ENCODE data around the gene NTN1. TPM values are rescaled to one million over a fixed set of nuclear protein-coding genes. Genes with fewer than 3 reads are reported as not detected.
"Not testable (repeated sequence)": the region's sequence is repeated elsewhere in the genome, so short reads cannot be mapped to it uniquely, and the experiment has no call there.

The NTN1 gene
- 100 to 1,000 TPM in 1 of 2 donors, 10 to 100 TPM in 1; 99.9 to 167 TPM for total RNA-seq
- long read RNA-seq, partial matches to known transcripts, result 8 of 255 reads
- long read RNA-seq, other reads (novel, unspliced or antisense), result 247 of 255 reads

DNA sequence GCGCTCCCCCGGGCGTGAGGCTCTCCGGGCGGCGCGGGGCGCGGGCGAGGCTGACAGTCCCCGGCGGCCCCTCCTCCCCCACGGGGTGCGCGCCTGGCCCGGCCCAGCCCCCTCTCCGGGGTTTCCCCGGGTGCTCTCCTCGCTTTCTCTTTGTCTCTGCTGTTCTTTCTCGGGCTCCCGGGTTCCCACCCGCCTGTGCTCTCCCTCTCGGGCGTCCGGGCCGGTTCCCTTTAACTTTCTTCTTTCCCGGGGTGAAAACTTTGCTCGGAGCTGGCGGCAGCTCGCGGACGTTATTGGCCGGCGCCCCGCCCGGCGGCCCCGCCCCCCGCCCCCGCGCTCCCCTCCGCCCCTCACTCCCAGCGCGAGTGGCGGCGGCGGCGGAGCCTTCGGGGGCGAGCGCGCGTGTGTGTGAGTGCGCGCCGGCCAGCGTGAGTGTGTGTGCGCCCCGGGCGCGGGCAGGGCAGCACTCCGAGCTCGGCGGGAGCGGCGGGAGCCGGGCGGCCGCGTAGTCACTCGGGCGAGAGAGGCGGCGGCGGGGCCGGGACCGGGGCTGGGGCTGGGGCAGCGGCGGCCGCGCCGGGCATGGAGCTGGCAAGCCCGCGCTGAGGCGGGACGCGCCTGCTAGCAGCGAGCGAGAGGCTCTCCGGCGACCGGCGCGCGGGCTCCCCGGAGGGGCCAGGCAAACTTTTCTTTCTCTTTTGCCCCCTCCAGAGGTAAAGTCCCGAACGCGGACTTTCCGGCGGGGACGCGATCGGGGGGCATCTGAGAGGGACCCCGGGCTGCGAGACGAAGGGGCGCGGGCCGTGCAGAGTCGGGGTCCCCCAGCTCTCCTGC lies at the start of gene NTN1:
TSS of gene NTN1 (plus strand) at position 353 of the 834 bp plus-strand sequence. CDS start 864 bp downstream, outside the sequence.
- DNase-seq (peak; percentile 73), ATAC-seq (peak; percentile 76 to 83)
- intact Hi-C loops (cut with DNase I), result loop anchor here in 1 of 2 donors (5.0 to 10.0 kb wide), 2 partner anchors 83 to 116 kb away; no protein-coding TSS in a partner anchor

DNA sequence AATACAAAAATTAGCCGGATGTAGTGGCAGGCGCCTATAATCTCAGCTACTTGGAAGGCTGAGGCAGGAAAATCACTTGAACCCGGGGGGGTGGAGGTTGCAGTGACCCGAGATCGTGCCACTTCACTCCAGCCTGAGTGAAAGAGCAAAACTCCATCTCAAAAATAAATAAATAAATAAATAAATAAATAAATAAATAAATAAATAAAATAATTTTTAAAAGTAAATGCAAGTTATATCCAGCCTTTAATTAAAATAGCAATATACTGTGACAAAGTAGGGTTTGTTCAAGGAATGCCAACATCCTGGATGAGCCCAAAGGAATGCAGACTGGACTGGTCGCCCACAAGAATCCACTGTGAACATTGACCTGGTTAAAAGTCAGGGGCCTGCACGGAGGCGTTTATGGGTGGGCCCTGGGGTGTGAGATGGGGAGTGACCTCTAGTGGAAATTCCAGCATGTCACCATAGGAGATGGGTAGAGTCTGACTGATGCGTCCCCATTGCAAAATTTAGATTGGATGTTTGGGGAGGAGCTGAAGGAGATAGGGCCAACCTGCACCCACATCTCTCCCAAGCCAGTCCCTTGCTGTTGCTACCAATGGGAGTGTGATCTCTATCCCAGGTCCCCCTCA lies 46.1 kb upstream of the NTN1 start:
- ATAC-seq (no peak), DNase-seq (no peak)
- intact Hi-C loops (cut with DNase I), result no loop called here

DNA sequence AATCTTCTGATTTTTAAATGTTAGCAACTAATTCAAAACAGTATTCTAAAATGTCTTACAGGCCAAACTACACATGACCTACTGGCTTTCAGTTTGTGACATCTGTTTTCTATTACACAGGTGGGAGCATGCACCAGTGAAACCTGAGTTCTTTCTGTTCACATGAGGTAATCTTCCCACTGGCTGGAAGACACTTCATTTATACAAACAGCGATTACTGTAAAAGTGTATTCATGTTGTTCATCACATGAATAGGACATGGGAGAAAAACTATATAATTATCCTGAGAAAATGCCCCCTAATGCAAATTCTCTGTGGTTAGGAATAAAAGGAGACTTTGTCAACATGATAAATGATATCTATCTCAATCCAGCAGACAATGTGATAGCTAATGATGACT lies 44.7 kb upstream of the NTN1 start:
- DNase-seq (no peak), ATAC-seq (no peak)
- intact Hi-C loops (cut with DNase I), result no loop called here

DNA sequence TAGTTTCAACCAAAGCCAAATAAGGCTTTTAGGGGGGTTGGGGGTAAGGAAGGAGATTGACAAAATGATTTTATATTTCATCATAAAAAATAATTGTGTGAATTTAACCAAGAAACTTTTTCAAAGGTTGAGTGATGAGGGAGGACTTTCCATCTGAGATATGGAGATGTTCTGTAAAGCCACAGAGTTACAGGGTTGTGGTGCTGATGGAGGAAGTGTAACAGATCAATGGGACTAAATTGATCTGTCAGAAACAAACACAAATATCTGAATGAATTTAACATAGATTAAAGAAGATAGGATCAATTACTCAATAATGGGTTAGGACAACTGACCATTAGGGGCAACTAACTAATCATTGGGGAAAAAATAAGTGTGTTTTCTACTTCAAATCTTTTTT lies 41.6 kb upstream of the NTN1 start:
- DNase-seq (no peak), ATAC-seq (no peak)
- intact Hi-C loops (cut with DNase I), result no loop called here

DNA sequence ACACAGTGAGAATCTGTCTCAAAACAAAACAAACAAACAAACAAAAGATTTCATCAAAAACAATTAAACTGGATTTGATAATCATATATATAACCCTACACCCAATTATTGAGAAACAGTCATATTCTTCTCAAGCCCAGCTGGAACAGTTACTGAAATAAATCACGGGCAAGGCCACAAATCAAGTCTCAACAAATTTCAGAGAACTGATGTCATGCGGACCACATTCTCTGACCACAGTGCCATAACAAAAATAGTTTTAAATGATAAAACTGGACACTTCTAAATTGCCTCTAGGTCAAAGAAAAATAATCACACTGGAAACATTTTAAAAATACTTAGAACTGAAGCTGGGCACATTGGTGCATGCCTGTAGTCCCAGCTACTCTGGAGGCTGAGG lies 39.9 kb upstream of the NTN1 start:
- ATAC-seq (no peak), DNase-seq (no peak)
- intact Hi-C loops (cut with DNase I), result no loop called here

DNA sequence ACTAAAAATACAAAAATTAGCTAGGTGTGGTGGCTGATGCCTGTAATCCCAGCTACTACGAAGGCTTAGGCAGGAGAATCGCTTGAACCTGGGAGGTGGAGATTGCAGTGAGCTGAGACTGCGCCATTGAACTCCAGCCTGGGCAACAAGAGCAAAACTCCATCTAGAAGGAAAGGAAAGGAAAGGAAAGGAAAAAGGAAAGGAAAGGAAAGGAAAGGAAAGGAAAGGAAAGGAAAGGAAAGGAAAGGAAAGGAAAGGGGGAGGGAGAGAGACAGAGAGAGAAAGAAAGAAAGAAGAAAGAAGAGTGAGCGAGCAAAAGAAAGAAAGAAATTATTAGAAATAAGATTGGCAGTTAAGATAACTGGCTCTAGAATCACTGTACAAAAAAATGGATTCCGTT lies 37.1 kb upstream of the NTN1 start:
- ATAC-seq; DNase-seq; intact Hi-C loops (cut with DNase I): not testable (repeated sequence)

DNA sequence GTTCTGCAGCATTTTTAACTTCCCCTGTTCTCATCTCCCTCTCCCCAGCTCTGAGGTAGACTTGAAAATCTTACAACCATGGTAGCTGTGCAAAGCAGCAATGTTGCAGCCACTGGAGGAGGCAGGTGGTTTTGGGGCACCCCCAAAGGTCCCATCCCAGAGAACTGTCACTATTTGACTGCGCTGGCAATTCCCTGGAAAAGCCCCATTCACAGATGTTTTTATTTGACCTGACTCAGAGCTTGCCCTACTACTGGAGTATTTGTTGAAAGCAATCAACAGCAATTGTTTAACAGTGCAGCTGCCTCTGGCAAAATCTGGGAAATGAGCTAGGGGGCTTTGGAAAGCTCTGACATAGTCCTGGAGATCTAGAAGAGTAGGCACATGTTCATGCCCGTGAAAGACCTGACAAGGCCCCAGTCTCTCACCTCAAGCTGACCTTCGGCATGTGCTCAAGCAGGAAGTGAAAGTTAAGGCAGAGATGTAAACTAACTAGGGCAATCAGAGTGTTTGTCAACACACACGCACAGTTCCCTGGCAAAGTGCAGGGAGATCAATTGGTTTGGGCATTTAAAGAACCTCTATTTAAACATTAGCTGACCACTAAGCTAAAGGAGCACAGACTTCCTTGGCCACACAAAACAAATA lies 36.1 kb upstream of the NTN1 start:
- intact Hi-C loops (cut with DNase I), result no loop called here
- no peak for DNase-seq
- no peak for ATAC-seq

DNA sequence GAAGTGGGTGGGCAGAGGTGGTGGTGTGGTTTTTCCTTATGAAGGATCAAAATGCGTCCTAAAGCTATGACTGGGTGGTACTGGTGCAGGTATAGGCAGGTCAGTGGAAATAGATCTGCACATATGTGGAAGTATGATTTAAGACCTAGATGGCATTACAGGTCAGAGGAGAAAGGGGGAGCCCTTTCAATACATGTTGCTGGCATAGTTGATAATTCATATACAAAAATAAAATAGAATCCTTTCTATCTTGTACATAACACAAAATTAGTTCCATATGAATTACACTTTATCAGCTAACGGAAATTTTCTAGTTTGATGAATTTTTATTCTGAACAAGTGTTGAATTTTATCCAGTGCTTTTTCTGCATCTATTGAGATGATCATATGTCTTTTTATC lies 35.0 kb upstream of the NTN1 start:
- ATAC-seq (no peak), DNase-seq (no peak)
- intact Hi-C loops (cut with DNase I), result no loop called here

DNA sequence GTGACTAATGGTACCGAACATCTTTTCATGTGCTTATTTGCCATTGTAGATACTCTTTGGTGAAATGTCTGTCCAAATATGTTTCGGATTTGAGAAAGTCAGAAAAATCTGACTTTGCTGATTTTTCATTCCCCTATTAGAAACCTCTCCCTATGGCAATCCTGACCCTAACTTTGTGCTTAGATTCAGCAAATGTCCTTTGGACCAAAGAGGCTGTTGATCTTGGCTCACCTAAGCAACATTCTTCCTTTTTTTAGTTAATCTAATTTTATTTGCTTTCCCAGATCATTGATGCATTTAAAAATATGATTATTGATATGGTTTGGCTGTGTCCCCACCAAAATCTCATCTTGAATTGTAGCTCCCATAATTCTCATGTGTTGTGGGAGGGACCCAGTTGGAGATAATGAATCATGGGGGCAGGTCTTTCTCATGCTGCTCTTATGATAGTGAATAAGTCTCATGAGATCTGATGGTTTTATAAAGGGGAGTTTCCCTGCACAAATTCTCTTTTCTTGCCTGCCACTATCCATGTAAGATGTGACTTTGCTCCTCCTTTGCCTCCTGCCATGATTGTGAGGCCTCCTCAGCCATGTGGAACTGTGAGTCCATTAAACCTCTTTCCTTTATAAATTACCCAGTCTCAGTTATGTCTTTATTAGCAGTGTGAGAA lies 32.9 kb upstream of the NTN1 start:
- ATAC-seq; intact Hi-C loops (cut with DNase I); DNase-seq: not testable (repeated sequence)

DNA sequence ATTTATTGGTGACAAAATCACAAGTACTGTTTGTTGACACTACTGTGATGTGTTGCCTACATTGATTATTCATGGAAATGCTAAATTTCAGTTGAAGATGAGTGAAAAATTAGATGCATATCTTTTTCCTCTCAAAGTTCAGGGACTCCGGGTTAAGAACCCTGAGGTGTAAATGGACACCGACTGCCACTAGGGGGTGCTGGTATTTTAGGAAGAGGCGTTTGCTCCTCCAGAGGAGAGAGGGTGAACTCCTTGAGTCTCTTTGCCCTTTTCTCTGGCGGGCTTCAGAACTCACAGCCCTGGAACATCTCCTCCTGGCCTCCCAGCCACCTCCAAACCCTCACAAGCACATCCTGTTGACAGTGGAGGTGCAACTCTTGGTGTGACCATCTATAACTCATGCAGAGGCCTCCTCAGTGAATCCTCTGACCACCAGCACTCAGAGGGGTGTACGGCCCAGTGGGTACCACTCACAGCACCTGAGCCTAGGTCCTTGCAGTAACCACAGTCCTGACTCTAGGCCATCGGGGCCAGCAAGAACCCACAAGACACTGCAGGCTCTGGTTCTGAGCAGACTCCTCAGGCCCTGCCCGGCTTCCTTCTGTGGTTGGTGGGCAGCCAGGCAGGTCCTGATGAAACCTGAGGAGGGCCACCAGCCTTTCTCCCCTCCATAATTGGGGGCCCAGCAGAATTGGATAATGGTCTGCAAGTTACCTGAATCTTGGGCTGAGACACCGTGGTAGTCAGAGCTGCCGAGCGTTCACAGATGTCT lies 29.6 kb upstream of the NTN1 start:
- intact Hi-C loops (cut with DNase I), result loop anchor here (2.0 to 10.0 kb wide), 4 partner anchors 183 to 533 kb away; no protein-coding TSS in a partner anchor
- DNase-seq (peak; percentile 59), ATAC-seq (peak; percentile 38 to 86)

DNA sequence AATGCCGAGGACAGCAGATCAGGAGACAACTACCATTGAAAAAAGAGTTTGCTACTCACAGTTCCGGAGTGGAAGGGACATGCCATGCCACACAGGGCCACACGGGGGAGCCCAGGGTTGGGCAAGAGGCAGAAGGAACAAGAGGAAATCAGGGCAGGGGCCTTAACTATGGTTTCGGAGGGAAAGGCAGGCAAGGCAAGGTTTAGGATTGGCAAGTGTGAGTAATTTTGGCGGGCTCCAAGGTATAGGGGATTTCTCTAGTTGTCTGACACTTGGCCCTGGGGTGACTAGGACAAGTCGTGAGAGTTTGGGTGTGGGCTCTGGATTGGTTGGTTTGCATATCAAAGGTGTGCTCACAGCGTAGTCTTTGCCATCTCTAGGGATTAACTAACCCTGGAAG lies 27.0 kb upstream of the NTN1 start:
- ATAC-seq, result peak; percentile 77 to 84
- DNase-seq, result peak; percentile 81
- intact Hi-C loops (cut with DNase I), result loop anchor here (5.0 to 10.0 kb wide), 3 partner anchors 180 to 300 kb away; no protein-coding TSS in a partner anchor

DNA sequence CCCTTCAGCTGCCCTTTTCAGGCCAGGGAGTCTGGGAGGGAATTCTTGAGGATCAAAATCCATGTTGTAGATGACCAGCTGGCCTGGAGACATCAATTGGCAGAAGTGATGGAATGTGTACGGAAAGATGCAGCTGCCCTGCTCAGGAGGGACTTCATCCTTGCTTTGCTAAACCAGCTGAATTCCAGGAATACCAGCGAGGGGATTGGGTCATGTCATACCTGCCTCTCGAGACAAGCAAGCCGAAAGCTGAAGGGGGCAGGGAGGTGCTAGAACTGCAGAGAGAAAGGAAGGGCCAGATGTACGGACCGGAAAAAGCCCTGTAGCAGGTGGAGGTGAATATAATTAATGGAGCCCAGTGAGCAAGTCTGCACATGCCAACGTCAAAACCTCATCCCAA lies 25.6 kb upstream of the NTN1 start:
- intact Hi-C loops (cut with DNase I), result loop anchor here (10.0 kb wide), 2 partner anchors 179 to 299 kb away; no protein-coding TSS in a partner anchor
- ATAC-seq (no peak), DNase-seq (no peak)

DNA sequence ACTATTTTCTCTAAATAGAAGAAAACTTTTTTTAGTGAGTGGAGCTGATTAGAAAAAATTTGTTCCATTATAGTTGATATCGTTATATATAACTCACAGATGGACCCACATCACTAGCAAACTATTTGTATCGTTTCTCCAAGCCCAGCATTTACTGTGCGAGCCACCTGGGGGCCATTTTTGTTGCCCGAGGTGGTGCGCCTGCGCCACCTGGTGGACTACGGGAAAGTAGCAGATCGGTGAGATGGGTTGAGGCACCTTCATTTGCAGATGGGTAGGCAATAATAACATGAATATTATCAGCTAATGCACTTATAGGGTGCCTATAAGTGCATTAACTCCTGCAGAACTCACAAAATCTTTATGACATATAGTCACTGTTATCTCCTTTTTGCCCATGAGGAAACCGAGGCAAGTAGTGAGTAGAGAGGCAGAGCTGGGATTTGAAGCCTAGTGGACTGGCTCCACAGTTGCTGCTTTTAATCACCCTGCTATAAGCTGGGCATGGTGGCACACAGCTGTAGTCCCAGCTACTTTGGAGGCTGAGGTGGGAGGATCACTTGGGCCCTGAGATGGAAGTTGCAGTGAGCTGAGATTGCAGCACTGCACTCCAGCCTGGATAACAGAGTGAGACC lies 23.2 kb upstream of the NTN1 start:
- DNase-seq, result peak; percentile 65
- intact Hi-C loops (cut with DNase I), result loop anchor here (10.0 kb wide), 2 partner anchors 177 to 297 kb away; no protein-coding TSS in a partner anchor
- peak in 1 of 2 donors; percentile 50 for ATAC-seq

DNA sequence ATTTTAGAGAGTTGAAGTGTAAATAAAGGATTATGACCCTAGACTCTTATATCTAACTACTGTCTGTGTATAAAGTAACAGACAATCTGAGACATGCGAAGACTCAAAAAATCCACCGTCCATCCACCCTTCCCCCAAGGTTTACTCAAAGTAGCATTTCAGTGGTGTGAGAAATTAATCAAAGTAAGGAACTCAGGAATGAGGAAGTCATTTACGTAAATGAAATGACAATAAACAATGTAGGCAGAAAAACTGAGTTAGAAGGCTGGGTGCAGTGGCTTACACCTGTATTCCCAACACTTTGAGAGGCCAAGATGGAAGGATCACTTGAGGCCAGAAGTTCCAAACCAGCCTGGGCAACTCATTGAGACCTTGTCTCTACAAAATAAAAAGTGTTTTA lies 19.8 kb upstream of the NTN1 start:
- intact Hi-C loops (cut with DNase I), result no loop called here
- DNase-seq (no peak), ATAC-seq (no peak)

DNA sequence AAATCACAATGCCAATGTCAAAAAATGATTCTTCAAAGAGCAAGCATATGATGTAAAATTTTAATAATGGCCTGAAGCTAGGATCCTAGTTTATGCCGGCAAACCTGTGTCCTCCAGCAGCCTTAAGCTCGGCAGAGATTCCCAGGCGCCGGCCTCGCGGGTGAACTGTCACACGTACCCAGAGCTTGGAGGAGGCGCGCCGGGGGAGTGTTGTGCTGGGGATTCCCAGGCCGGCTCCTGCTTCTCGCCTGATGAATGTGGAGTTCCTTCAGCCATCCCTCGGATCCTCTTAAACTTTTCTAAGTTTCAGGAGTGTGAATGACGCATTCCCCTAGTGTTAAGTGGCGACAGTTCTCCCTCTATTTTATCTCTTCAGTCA lies 19.1 kb upstream of the NTN1 start:
- ATAC-seq (peak in 1 of 2 donors; percentile 21), DNase-seq (peak; percentile 48)
- intact Hi-C loops (cut with DNase I), result loop anchor here in 1 of 2 donors (2.0 kb wide), 1 partner anchor 15 kb away; no protein-coding TSS in a partner anchor

DNA sequence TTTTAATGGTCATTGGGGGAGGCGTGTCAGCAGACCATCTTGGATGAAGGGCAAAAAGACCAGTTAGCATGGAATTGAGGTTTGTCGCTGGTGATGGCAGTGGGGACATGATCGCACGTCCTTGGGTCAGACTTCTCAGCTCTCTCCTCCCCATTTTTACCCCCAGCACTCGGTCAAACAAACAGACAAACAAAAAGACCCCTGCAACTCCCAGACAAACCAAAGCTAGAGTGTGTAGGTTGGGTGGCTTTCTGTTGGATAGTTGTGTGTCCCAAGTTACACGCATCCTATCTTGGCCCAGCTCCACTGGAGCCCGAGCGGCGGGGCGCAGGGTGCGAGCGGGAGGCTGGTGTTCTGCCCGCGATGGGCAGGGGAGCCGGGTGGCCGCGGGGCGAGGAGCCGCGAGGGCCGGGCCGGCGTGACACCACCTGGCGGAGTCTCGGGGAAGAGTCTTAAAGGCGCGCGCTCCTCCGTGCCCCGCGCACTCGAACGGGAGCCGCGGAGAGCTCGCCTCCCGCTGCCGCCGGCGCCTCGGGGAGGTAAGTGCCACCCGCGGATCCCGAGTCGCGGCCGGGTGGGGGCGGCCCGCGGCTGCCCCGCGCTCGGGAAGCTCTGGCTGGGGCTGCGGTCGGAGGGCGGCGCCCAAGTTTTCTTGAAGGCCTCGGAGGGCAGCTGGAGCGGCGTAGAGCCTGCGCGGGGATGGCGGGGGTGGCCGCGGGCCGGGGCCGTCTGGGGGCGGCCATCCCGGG lies 18.5 kb upstream of the NTN1 start:
- DNase-seq (peak; percentile 56), ATAC-seq (peak; percentile 67 to 78)
- intact Hi-C loops (cut with DNase I), result loop anchor here in 1 of 2 donors (2.0 kb wide), 1 partner anchor 14 kb away; no protein-coding TSS in a partner anchor

Measured in left cardiac atrium (tissue), 4 donors.